Hepatocyte (in vitro differentiated cells): Measurements from ENCODE around the gene TXNDC11. TPM values are rescaled to one million over a fixed set of nuclear protein-coding genes. Genes with fewer than 3 reads are reported as not detected.
A peak's percentile ranks its signal among the peaks of the same experiment; 100 is the strongest.

Source experiments
- DNase-seq: peaks from one replicate; pipeline ENCODE4 v3.0.0-alpha.2; 2016; ENCODE audit warnings: low spot score
- H2AFZ ChIP-seq: fragments of 200-600 bp; sonication (generic); 2 replicates; pipeline ENCODE4 v1.6.0; 2016; ENCODE audit warnings: antibody characterized with exemption, mild to moderate bottlenecking
- H3K27ac ChIP-seq: fragments of 200-600 bp; sonication (generic); 2 replicates; pipeline ENCODE4 v1.5.1; 2016; ENCODE audit warnings: mild to moderate bottlenecking
- H3K27me3 ChIP-seq: fragments of 200-600 bp; sonication (generic); 2 replicates; pipeline ENCODE4 v1.6.1; 2016
- H3K36me3 ChIP-seq: fragments of 200-600 bp; sonication (generic); replicated peaks from 2 replicates; pipeline ENCODE4 v1.5.1; 2016; ENCODE audit warnings: low read depth; ENCODE audit not compliant: insufficient read depth
- H3K4me1 ChIP-seq: fragments of 200-600 bp; sonication (generic); 2 replicates; pipeline ENCODE4 v1.5.1; 2016; ENCODE audit warnings: mild to moderate bottlenecking, moderate library complexity; ENCODE audit not compliant: insufficient read depth
- H3K4me2 ChIP-seq: fragments of 200-600 bp; sonication (generic); 2 replicates; pipeline ENCODE4 v1.6.0; 2016
- H3K4me3 ChIP-seq: fragments of 200-600 bp; sonication (generic); 2 replicates; pipeline ENCODE4 v1.5.1; 2016; ENCODE audit warnings: mild to moderate bottlenecking
- H3K79me2 ChIP-seq: fragments of 200-600 bp; sonication (generic); 2 replicates; pipeline ENCODE4 v1.6.0; 2017; ENCODE audit warnings: mild to moderate bottlenecking
- H3K9me2 ChIP-seq: fragments of 200-600 bp; sonication (generic); replicated peaks from 2 replicates; pipeline ENCODE4 v1.6.0; 2017; ENCODE audit warnings: mild to moderate bottlenecking; ENCODE audit not compliant: insufficient read depth
- H3K9me3 ChIP-seq: fragments of 200-600 bp; sonication (generic); 2 replicates; pipeline ENCODE4 v1.5.1; 2016; ENCODE audit warnings: low read depth, mild to moderate bottlenecking
- H4K20me1 ChIP-seq: fragments of 200-600 bp; sonication (generic); 2 replicates; pipeline ENCODE4 v1.6.0; 2016; ENCODE audit warnings: mild to moderate bottlenecking; ENCODE audit not compliant: insufficient read depth, poor library complexity, severe bottlenecking
- CTCF ChIP-seq: fragments of 200-600 bp; sonication (generic); IDR thresholded peaks from 2 replicates; pipeline ENCODE4 v1.5.1; 2016; ENCODE audit warnings: antibody characterized with exemption, mild to moderate bottlenecking; ENCODE audit not compliant: poor library complexity
- EZH2 ChIP-seq: fragments of 200-600 bp; sonication (generic); IDR thresholded peaks from 2 replicates; pipeline ENCODE4 v1.6.1; 2016; ENCODE audit warnings: antibody characterized with exemption, mild to moderate bottlenecking, borderline replicate concordance
- EZH2phosphoT487 ChIP-seq: fragments of 200-600 bp; sonication (generic); IDR thresholded peaks from one replicate; pipeline ENCODE4 v1.6.1; 2018; ENCODE audit warnings: antibody characterized with exemption, mild to moderate bottlenecking, low read depth, moderate library complexity; ENCODE audit not compliant: unreplicated experiment, severe bottlenecking
- WGBS: methylation state at CpG from one replicate; pipeline ENCODE4 v1.1.6; 2016; ENCODE audit warnings: low lambda C conversion rate; ENCODE audit errors: missing lambda C conversion rate; 5-methylcytosine and 5-hydroxymethylcytosine counted together
- polyA plus RNA-seq: library from polyadenylated mRNA; unstranded; fragments of >200 nt; fragmentation: Nextera tagmentation; extraction: Ambion mirVana; gene quantifications from 2 replicates; pipeline ENCODE4 v1.2.1, GENCODE V29; 2016
- total RNA-seq: library from RNA; depleted of rRNA; stranded (reverse); fragments of >200 nt; gene quantifications from 2 replicates; pipeline ENCODE4 v1.2.3, GENCODE V29; 2014

Gene TXNDC11
- total and polyA plus RNA-seq, 2 experiments from 2014 or later: 58.5 to 59.4 TPM

- no peak overlapping the region for H3K4me3 ChIP-seq
- peak overlapping the region; percentile 42 for H3K27ac ChIP-seq
- H3K4me2 ChIP-seq: peak overlapping the region; percentile 47
- 66% methylated on average over 8 of the region's 8 CpGs for WGBS
- DNase-seq: no peak
- peaks cover 47% of the 10 kb centered on the region for H3K4me1 ChIP-seq
- H3K27me3 ChIP-seq: no peaks in the 10 kb centered on the region
- peaks cover 43% of the 10 kb centered on the region for H4K20me1 ChIP-seq
- TF ChIP-seq CTCF (no peak), EZH2 (no peak), EZH2phosphoT487 (no peak)
- H2AFZ ChIP-seq: no peak overlapping the region
- no peaks in the 10 kb centered on the region for H3K9me3 ChIP-seq
- H3K36me3 ChIP-seq: no peaks in the 10 kb centered on the region
- H3K9me2 ChIP-seq: no peaks in the 10 kb centered on the region
- peaks cover 93% of the 10 kb centered on the region for H3K79me2 ChIP-seq
Measured at GRCh38 chr16:11735787-11736186, 6.9 kb downstream of the TXNDC11 start.

- TF ChIP-seq EZH2 (no peak), CTCF (no peak), EZH2phosphoT487 (no peak)
- no peak overlapping the region for H3K4me2 ChIP-seq
- H3K9me2 ChIP-seq: no peaks in the 10 kb centered on the region
- no peaks in the 10 kb centered on the region for H3K36me3 ChIP-seq
- H3K9me3 ChIP-seq: no peaks in the 10 kb centered on the region
- H3K79me2 ChIP-seq: peaks cover 92% of the 10 kb centered on the region
- no peak for DNase-seq
- 77% methylated on average over 6 of the region's 6 CpGs for WGBS
- H3K4me3 ChIP-seq: no peak overlapping the region
- H3K27me3 ChIP-seq: no peaks in the 10 kb centered on the region
- H2AFZ ChIP-seq: no peak overlapping the region
- H4K20me1 ChIP-seq: peaks cover 31% of the 10 kb centered on the region
- H3K4me1 ChIP-seq: peaks cover 39% of the 10 kb centered on the region
- H3K27ac ChIP-seq: no peak overlapping the region
Measured at GRCh38 chr16:11734653-11735043, 8.0 kb downstream of the TXNDC11 start.

GRCh38 chr16:11734025-11734652 lies 8.5 kb downstream of the TXNDC11 start:
- Histone ChIP-seq H3K9me3 (no peaks in the 10 kb centered on the region), H4K20me1 (peaks cover 27% of the 10 kb centered on the region), H3K9me2 (no peaks in the 10 kb centered on the region), H2AFZ (no peak overlapping the region), H3K79me2 (peaks cover 92% of the 10 kb centered on the region), H3K27me3 (no peaks in the 10 kb centered on the region), H3K36me3 (no peaks in the 10 kb centered on the region), H3K4me2 (no peak overlapping the region), H3K4me1 (peaks cover 39% of the 10 kb centered on the region), H3K27ac (no peak overlapping the region), H3K4me3 (no peak overlapping the region)
- 76% methylated on average over 3 of the region's 3 CpGs for WGBS
- TF ChIP-seq EZH2 (no peak), CTCF (no peak), EZH2phosphoT487 (no peak)
- no peak for DNase-seq

- no peak for DNase-seq
- 96% methylated on average over 3 of the region's 3 CpGs for WGBS
- H4K20me1 ChIP-seq: peaks cover 11% of the 10 kb centered on the region
- H3K27ac ChIP-seq: no peak overlapping the region
- no peaks in the 10 kb centered on the region for H3K27me3 ChIP-seq
- peaks cover 88% of the 10 kb centered on the region for H3K79me2 ChIP-seq
- H3K9me3 ChIP-seq: no peaks in the 10 kb centered on the region
- H3K4me1 ChIP-seq: peaks cover 27% of the 10 kb centered on the region
- H3K4me3 ChIP-seq: no peak overlapping the region
- no peak overlapping the region for H3K4me2 ChIP-seq
- no peaks in the 10 kb centered on the region for H3K36me3 ChIP-seq
- H3K9me2 ChIP-seq: no peaks in the 10 kb centered on the region
- no peak overlapping the region for H2AFZ ChIP-seq
- no peak for TF ChIP-seq EZH2
- no peak for TF ChIP-seq CTCF
- no peak for TF ChIP-seq EZH2phosphoT487
Measured at GRCh38 chr16:11731222-11731621, 11.4 kb downstream of the TXNDC11 start.
